ENCODE measurements around the gene SLC22A13.
"Not testable (repeated sequence)": the region's sequence is repeated elsewhere in the genome, so short reads cannot be mapped to it uniquely, and the experiment has no call there.

The SLC22A13 gene

GRCh38 chr3:38264779-38265178 lies 833 bp upstream of the SLC22A13 start:
- DNase-seq = no peak

GRCh38 chr3:38266810-38267209 lies 1.2 kb downstream of the SLC22A13 start:
- no peak for DNase-seq

- DNase-seq = no peak
Measured at GRCh38 chr3:38267662-38268061, 2.0 kb downstream of the SLC22A13 start.

GRCh38 chr3:38268087-38268486 lies 2.5 kb downstream of the SLC22A13 start:
- no peak for DNase-seq

GRCh38 chr3:38268522-38268921 lies 2.9 kb downstream of the SLC22A13 start:
- DNase-seq = no peak

GRCh38 chr3:38270606-38271005 lies 5.0 kb downstream of the SLC22A13 start:
- no peak for DNase-seq

GRCh38 chr3:38271553-38271952 lies 5.9 kb downstream of the SLC22A13 start:
- DNase-seq = no peak

- no peak for DNase-seq
Measured at GRCh38 chr3:38274864-38275649, 9.4 kb downstream of the SLC22A13 start.

- no peak for DNase-seq
Measured at GRCh38 chr3:38275658-38276057, 10.0 kb downstream of the SLC22A13 start.

GRCh38 chr3:38276081-38276916 lies 10.7 kb downstream of the SLC22A13 start:
- DNase-seq = no peak

GRCh38 chr3:38276917-38277630 lies 11.5 kb downstream of the SLC22A13 start:
- DNase-seq = no peak

- no peak for DNase-seq
Measured at GRCh38 chr3:38278841-38279240, 13.2 kb downstream of the SLC22A13 start.

- no peak for DNase-seq
Measured at GRCh38 chr3:38281895-38282686, 16.5 kb downstream of the SLC22A13 start, which contains the start of gene SLC22A14. Gene SLC22A14, plus strand, starts transcription at chr3:38282294. Its CDS starts 23,733 bp downstream, at chr3:38306027.

GRCh38 chr3:38283810-38284755 lies 18.5 kb downstream of the SLC22A13 start:
- no peak for DNase-seq

- DNase-seq = no peak
Measured at GRCh38 chr3:38284756-38285150, 19.1 kb downstream of the SLC22A13 start.

- DNase-seq = not testable (repeated sequence)
Measured at GRCh38 chr3:38289286-38290217, 23.9 kb downstream of the SLC22A13 start.

GRCh38 chr3:38297053-38297452 lies 31.4 kb downstream of the SLC22A13 start:
- not testable (repeated sequence) for DNase-seq

GRCh38 chr3:38297537-38297936 lies 31.9 kb downstream of the SLC22A13 start:
- no peak for DNase-seq

- DNase-seq = peak in 1 of 2 donors; percentile 17
Measured at GRCh38 chr3:38297947-38298711, 32.5 kb downstream of the SLC22A13 start.

Data from CD4-positive, alpha-beta T cell treated with Interferon alpha-2 for 1 hour (primary cell).